Renal cortical epithelial cell (primary cell): ENCODE results near the gene ANXA9. TPM values are rescaled to one million over a fixed set of nuclear protein-coding genes. Genes with fewer than 3 reads are reported as not detected.

ENCODE experiments used
- DNase-seq: peaks from one replicate; pipeline ENCODE4 v3.0.0-alpha.2; 2011; ENCODE audit warnings: low read depth
- total RNA-seq: library from RNA; depleted of rRNA; stranded (reverse); fragments of >200 nt; gene quantifications from 2 replicates; pipeline ENCODE4 v1.2.3, GENCODE V29; 2014

The ANXA9 gene
- total RNA-seq, 1 donor from 2014 or later, result 0.30 TPM

DNA sequence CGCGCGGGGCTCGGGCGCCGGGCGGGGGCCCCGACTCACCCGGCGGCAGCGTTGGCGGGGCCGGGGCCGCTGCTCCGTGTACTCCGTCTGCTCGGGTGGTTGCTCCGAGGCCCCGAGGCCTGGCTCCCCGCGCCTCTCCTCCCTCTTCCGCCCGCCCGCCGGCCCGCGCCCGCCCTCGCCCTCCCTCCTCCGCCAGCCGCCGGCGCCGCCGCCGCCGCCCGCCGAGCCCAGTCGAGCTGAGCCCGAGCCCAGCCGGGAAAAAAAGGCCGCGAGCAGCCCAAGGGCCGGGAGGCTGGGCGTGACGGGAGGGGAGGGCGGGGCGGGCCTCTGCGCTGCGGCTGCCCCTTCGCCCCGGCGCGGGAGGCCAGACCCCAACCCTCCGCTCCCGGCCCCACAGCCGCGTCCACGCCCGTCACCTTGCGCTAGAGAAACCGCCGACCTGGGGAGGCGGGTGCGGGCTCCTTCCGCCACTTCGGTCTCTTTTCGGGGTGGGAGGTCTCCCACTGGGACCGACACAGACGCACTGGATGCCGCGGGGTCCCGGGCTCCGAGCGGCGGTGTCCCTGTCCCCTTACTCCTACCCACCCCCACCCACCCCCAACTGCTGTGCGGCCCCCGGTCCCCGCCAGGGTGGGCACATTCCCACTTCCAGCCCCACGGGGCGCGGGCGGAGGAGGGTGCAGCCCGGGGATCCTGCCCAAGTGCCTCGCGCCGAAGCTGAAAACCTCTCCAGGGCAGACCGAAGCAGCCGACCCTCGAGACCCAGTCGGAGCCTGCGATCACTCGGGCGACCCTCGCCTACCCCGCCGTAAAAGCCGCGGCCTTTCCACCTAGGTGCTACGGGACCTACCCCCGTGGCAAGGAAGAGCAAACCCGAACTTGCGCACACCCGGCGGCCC is 7.3 kb upstream of the ANXA9 start, which contains the start of gene CERS2:
CERS2 (minus strand) TSS at position 256 of the 899 bp plus-strand sequence. CDS start 5,745 bp downstream, outside the sequence.
- no peak for DNase-seq

DNA sequence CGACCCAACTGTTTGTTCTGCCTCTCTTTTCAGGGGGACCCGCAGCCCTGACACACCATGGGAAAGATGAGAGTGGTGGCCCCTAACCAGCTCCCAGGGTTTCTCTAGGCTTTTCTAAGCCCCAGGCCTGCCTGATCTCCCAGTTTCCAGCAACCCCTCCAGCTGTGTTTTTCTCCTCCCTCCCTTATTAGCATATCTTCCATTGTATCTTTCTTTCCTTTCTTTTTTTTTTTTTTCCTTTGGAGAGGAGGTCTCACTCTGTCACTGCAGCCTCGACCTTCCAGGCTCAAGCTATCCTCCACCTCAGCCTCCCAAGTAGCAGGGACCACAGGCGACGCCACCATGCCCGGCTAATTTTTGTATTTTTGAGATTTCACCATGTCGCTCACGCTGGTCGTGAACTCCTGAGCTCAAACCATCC is 5.7 kb upstream of the ANXA9 start:
- DNase-seq, result no peak

DNA sequence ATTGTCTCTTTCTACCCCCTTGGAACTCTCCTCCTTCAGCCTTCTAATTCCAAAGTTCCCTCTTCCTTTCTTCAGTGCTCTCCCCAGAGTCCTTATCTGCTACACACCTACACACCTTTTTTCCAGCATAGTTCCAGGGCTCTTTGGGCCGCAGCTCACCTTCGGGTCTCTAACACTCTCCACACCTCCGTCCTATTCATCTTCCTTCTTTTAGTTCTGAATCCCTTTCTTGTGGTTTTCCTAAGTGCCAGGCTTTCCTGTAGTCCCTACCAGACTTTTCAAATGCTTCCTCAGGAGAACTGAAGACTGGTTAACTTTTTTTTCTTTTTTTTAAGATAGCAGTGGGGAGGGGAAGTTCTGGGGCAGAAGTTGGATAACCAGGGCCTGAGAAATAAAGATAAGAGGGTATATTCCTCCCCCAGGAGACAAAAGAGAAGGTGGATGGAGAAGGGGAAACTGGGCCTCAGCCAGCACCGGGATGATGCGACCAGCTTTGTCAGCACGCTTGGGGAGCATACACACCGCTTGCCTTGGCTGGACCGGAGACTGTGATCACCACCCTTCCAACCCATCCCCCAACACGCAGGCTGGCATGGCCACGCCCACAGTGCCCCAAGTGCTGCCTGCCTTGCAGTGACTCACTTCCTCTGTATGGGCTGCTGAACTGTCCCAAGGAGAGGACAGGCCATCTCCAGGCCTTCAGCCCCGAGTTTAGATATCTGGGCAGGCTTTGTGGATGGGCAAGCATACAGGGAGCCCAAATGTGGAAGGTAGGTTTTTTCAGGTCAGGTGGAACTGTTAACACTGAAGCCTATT is 5.0 kb upstream of the ANXA9 start:
- peak; percentile 85 for DNase-seq

DNA sequence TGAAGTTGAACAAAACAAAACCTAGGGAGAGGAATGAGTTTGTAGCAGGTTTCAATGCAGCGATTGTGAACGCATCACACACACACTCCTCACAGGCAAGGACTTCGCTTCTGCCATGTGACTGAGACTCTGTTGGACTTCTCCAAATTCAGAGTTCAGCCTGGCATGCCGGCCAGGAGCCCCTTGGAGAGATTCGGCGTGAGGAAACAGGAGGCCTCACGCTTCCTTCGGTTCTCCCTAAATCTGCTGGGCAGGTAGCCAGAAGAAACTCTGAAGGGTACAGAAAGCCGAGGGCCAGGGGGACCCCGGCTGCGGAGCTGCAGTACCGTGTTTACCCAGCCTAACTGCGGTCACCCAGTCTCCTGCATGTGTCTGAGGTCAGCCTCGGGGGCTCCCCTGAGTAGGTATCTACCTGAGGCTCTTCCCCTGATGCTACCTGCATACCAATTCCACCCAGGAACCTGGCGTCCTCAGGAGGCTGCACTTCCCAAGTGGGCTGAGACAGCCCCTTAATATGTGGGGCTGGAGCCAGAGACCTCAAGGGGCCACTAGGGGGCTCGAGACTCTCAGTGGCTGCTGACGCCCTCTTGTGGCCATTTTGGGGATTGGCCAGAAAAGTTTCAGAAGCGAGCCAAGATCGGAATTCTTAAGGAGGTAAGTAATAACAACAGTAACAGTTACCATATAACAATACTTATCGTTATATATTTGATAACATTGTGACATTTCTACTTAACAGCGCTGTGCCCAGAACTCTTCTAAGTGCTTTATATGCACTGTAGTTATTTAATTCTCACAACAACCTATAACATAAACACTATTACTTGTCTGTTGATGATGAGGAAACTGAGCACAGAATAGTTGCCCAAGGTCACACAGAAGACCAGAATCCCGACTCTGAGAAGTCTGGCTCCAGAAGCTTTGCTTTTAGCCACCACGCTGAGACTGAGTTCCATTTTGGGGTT is 2.7 kb upstream of the ANXA9 start:
- DNase-seq, result peak; percentile 78

DNA sequence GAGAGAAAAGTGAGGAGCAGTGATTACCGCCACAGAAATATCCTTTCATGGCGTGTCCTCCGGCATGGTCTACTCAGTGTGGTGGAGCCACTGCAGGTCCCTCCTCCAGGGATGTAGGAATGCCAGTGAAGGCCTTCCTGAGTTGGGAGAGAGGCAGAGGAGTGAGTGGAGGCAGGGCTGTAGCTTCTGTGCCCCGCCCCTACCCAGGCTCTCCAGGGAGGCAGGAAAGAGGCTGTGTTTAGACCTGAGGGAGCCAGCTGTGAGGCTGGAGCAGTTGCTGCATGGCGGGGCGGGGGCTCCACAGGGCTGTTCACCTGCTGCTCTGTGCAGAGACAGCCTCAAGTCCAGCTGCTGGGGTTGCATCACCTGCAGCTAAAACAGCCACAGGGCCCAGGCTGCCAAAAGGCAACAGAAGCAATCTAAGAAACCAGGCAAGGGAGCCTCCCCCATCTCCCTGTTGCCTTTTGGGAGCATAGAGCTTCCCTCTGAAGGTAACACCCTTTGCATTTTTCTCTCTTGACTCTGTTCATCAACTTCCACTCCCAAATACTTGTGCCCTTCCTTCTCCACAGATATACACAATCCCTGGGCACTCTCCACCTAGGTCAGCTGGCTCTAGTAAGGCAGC is 801 bp upstream of the ANXA9 start:
- no peak for DNase-seq

DNA sequence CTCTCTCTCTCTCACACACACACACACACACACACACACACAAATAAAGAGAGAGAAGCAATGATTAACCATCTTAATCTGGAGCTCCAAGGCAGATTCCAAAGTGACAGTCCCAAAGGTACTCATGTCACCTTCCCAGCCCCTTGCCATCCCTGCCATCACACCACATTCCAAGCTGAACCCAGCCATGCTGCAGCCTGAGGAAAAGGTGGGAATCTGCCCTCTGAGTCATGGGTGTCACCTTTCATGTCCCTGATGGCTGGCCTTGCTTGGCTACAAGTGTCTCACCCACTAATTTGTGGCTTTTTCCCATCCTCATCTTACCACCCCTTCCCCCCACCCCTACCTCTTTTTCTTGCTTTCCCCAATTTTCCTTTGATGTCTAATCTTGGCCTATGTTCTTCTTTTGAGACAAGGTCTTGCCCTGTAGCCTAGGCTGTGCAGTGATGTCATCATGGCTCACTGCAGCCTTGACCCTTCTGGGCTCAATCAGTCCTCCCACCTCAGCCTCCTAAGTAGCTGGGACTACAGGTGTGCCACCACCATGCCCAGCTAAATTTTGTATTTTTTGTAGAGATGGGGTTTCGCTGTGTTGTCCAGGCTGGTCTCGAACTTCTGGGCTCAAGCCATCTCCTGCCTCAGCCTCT is 3.2 kb downstream of the ANXA9 start:
- DNase-seq, result no peak

DNA sequence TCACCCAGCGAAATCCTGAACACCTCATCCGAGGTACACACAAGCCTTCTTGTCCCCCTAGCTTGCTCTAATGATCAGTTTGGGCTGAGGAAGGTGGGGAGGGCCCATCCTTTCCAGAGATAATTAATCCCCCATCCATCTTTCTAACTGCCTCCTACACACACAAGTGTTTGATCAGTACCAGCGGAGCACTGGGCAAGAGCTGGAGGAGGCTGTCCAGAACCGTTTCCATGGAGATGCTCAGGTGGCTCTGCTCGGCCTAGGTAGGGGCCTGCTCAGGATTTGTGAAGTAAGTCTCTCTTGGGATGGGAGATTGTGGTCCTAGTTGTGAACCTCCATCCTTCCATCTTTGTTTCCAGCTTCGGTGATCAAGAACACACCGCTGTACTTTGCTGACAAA is 5.8 kb downstream of the ANXA9 start:
- no peak for DNase-seq

DNA sequence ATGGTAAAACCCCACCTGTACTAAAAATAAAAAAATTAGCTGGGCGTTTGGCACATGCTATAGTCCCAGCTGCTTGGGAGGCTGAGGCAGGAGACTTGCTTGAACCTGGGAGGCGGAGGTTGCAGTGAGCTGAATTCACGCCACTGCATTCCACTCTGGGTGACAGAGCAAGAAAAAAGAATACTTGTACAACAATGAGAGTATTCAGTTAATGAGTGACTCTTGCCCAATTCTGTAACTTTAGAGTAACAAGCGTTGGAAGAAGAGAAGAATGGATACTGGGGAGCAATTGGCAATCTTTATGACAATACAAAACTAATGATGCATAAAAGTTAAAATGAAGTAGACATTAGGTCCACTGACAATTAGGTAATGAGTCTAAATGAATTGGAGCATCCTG is 10.5 kb downstream of the ANXA9 start:
- peak; percentile 89 for DNase-seq

DNA sequence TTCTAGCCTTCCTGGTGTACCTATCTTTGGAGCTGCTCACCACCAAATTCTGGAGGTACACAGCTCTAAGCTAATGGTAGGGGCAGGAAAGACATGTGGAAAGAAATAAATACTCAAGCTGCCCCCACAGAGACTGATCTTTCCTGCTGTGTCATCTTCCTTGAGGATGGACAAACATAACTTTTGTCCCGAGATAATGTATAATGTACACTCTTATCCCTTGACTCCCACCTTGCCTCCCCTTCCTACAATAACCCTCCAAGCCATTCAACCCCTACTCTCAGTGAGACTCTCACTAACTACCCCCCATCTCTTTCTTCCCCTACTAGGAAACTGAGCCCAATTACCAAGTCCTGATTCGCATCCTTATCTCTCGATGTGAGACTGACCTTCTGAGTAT is 12.2 kb downstream of the ANXA9 start:
- no peak for DNase-seq

DNA sequence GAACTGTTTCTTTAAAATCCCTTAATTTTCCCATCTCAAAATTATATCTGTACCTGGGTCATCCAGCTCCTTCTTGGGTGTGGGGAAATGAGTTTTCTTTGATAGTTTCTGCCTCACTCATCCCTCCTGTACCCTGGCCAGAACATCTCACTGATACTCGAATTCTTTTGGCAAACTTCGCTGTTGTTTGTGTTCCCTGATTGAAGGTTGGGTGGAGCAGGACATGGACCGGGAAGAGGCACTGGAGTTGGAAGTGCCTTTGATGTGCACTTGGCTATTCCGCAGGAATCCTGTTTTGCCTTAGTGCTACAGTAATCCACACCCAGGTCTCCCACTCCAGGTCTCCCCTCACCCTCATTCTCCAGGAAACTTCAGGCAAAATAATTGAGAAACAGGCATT is 13.4 kb downstream of the ANXA9 start:
- no peak for DNase-seq

DNA sequence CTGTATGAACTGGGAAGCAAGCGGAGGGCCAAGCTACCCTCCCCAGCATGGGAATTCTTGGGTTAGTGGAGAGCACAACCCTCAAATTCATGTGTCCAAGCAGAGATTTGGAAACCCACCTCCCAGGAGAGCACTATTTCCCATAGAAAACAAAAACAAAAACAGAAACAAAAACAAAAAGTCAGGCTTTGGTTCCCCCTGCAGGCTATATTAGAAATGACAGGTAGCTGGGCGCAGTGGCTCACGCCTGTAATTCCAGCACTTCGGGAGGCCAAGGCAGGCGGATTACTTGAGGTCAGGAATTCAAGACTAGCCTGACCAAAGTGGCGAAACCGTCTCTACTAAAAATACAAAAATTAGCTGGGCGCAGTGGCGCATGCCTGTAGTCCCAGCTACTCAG is 13.8 kb downstream of the ANXA9 start:
- DNase-seq, result no peak

DNA sequence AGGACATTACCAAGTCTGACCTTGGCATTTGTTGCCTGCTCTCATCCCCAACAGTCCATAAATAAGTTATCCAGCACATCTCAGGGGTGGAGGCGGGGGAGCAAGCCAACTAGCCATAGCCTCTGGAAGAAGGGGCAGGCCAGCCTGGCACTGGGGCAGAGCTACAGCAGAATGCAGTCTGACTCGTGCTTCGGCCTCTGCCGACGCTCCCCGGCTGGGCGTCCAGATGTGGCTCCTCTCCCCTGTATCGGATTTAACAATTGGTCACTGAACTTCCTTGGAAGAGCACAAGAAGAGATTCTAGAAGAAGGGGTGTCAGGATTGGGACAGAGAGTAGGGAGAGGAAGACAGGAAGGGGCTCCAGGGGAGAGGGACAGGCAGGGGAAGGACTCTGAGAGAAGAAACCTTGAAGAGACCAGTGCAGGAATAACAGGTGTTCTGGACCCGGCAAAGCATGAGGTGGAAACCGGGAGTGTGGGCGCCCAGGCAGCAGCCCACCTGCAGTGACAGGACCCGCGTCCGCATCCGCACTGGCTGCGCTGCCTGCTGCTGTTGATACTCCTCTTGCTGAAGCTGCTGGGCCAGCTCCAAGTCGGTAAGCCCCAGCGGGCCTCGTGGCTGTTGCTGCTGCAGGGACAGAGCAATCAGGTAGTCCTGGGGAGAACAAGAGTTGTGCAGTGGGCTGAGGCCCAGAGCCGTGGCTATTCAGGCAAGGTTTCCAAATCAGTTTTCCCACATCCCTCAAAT is 15.2 kb downstream of the ANXA9 start:
- no peak for DNase-seq

DNA sequence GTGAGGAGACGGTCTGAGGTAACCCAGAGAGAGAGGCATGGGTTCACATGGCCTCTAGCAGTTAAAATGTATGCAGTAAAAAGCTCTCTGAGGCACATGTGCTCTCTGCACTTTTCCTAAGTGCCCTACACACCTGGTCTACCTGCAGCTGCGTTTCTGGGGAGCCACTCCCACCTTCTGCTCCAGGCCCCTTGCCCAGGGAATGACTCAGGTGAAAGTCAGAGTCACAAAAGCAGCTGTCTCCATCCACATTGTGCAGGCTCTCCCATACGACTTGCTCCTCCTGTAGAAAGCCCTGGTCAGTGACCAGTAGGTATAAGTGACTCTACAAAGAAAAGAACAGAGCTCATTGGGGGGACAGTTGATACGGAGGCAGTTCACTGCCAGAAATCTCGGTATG is 15.9 kb downstream of the ANXA9 start:
- DNase-seq, result no peak

DNA sequence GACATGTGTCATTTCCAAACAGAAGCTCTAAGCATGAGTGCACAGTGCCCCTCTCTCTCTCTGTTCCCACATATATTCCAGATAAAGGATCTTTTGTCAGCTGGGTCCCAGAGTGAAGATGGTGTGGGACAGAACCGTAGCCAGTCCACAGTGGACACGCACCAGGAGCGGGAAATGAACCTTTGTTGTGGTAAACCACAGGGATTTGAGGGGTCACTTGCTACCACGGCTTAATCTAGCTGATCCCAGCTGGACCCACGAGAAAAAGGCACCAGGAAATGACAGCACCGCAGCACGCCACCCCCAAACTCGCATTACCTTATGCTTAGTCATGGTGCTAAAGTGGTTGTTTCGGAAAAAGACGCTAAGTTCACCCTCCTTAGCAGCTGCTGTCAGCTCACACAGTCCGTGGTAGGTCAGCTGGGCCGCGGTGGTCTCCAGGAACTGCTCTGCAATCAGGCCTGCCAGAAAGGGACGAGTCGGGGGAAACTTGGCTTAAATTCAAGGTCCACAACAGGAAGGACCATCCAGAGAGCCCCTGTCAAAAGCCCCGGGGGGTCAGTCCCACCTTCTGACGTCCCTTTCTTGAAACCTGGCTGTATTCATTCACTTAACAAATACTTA is 17.1 kb downstream of the ANXA9 start:
- DNase-seq, result no peak

DNA sequence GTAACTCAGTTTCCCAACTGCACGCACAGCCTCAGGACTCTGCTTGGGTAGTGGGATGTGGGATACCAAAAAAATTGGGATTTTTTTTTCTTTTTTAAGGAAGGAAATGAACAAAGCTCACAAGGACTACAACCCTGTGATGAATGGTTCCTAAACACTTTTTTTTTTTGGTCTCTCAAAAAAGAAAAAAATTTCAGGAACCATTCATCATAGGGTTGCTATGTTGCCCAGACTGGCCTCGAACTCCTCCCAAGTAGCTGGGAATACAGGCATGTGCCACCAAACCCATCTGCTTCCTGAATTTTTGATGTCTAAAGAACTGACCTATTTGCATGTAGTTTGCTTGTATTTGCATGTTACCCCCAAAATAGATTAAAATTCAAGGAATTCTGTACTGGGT is 17.8 kb downstream of the ANXA9 start:
- DNase-seq, result no peak

DNA sequence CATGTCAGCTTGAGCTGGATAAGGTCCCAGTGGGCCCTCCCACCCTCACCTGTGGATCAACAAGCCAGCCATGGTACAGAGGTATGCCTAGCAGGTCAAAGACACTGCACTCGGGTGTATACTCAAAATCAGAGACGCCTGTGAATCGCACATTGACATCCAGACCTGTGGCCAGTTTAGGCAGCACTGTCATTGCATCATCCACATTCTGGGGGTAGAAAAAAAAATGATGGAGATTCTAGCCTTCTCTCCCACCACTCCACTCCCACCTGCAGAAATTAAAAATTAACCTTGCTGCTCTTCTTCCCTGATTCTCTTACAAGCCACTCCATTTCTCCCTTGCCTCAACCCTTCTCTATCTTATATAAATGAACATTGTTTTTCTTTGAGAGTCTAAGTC is 18.3 kb downstream of the ANXA9 start:
- no peak for DNase-seq

DNA sequence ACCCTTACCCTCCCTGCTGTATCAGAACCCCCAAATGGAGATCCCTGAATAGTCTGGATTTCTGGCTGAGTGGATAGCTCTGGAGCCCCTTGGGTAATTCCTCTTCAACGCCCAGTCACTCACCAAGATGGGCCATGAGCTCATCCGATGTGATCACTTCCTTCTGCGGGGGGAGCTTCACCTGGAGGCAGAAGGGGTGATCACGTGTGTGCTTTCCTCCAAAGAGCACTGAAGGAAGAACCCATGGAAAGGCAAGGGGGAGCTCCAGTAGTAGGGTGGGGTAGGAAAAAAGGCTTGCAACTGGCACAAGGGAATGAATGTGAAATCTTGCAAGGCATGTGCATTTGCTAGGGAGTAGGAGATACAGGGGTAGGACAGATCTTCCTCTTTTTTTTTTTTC is 19.5 kb downstream of the ANXA9 start:
- DNase-seq, result no peak

DNA sequence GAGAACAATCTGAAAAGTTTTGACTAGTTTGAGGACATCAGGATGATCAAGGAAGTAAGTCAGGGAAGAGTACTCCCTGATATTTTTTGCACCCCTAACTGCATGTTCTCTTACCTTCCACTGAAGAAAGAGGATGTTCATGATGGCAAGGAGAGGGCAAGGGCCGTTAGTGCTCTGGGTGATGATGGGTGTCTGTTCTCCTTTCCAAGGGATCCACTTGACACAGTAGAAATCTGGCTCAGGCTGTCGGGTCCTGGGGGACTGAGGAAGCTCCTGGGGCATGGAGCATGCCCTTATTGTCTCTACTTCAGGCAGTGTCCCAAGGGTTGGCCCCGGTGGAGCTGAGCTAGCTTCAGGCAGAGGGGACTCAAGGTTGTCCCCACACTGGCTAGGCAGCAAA is 20.0 kb downstream of the ANXA9 start:
- no peak for DNase-seq

DNA sequence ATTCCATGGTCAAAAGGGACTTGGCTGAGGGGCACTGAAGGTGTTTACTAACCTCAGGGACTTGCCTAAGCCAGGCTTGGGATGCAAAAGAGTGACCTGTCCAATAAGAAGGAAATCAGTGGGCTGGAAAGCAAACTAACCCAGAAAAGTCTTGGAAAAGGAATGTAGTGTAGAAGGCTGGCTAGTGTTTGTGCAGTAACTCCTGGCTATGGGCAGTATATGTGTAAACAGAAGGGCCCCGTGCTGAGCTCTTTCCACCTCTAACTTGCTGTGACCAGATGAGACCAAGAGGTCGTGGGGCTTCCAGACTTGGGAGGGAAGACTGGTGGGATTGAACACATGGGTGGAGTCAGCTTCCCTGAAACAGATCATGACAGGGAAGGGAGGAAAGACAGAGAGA is 20.5 kb downstream of the ANXA9 start:
- peak; percentile 68 for DNase-seq

DNA sequence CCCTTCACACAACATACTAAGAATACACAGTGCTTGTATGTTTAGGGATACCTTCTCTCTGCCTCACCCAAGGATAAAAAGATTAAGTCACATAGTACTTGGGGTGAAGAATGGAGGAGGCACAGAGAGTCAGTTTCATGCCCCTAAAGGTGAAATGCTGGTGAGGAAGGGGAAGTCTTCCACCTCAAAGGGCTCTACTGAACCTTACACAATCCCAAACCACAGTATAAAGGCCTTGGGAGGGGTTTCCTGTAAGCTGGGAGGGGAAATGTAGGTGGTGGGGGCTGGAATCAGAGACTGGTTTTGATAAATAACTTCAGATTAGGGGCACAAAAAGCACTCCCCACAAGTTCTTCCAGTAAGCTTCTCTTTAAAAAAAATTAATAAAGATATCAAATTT is 21.1 kb downstream of the ANXA9 start:
- no peak for DNase-seq
